Inflammatory macrophage (primary cell): ENCODE measurements around the gene ABCB6.
"Not testable (repeated sequence)": the region's sequence is repeated elsewhere in the genome, so short reads cannot be mapped to it uniquely, and the experiment has no call there.

Source experiments
- DNase-seq, 2 donors: peaks; one replicate each; pipeline ENCODE4 v3.0.0-alpha.2; 2020 to 2022

ABCB6 gene

GRCh38 chr2:219213486-219214071, 5.2 kb downstream of the ABCB6 start:
- no peak for DNase-seq

DNA sequence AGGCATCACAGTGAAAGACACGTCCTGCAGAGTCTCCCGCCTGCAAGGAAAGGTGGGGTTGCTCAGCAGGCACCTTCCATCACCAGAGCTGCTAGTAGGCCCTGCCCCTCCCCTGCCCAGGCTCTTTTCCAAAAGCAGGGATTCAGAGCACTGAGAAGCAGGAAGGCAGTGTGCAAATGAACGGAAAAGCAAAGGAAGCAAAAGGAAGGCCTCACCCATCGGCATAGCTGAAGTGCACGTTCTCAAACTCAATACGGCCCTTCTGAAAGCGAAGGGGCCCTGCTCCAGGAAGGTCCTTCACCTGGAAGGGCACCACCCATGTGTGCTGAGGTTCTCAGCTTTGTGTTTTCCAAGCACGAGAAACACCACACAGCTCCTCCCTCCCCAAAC, 5.7 kb downstream of the ABCB6 start:
- no peak for DNase-seq

GRCh38 chr2:219210886-219211362, 7.8 kb downstream of the ABCB6 start:
- DNase-seq = no peak

DNA sequence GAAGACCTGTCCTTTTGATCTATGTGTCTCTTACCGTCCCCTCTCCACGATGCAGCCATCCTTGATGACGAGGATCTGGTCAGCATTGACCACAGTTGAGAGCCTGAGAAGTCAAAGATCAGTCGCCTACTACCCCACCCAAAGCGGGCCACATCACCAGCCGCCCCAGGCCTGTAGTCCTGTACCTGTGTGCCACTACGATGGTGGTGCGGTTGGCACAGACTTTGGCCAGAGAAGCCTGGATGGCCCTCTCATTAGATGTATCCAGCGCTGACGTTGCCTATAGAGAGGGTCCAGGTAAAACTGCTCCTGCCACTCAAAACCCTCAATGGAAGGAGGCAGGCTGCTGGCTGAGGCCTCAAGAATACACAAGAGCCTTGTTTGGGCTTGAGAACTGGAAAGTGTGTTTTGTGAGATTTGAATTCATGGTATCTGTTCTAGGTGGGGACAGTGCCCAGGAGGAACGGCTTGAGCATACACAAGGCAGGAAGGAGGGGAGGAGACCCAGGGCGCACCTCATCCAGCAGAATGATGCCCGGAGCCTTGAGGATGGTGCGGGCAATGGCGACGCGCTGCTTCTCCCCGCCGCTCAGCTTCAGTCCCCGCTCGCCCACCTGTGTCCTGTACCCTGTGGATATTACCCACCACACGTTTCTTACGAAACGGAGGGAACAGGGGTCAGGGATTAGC, 8.4 kb downstream of the ABCB6 start:
- DNase-seq = no peak

DNA sequence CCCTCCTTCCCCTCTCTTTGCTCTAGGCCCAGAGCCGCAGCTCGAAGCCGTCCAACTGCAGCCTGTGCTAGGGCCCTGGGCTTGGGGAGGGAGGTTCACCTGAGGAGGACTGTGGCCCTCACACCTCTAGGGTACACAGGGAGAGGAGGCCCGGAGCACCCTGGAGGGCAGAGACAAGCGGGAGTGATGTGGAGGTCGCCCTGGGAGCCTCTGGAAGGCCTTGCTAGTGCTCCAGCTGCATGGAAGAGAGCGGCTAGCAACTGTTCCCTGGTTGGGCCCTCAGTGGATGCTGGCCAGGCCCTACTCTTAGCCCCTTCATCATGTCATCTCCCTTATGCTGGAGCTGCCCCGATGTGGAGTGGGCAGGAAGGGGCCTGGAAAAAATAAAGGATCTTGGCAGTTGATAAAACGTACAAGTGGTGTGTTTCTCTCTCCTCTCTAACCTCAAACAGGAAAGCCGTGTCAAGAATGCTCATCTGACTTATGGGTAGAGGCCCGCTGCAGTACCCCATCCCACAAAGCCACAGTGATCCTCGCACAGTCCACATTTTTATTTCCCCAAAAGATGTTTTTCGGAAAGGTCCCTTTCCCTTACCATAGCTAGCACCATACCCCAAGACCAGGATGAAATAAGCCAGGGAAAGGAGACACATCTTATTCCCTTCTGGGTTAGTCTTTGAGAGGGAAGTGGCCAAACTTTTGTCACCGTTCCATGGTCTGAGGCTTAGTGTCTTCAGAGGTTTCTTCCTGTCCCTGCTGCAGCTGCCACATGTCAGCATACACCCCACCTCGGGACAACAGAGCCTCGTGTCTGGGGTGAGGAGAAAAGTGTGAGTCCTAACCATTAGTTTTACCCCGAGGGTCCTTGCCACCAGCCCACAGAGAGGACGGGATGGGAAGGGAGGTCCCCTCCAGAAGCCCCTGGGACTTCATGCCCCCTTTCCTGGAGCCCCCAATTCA, 9.2 kb downstream of the ABCB6 start:
- DNase-seq = no peak

- DNase-seq = no peak
These were observed 10.6 kb downstream of the ABCB6 start for GRCh38 chr2:219207884-219208740.

DNA sequence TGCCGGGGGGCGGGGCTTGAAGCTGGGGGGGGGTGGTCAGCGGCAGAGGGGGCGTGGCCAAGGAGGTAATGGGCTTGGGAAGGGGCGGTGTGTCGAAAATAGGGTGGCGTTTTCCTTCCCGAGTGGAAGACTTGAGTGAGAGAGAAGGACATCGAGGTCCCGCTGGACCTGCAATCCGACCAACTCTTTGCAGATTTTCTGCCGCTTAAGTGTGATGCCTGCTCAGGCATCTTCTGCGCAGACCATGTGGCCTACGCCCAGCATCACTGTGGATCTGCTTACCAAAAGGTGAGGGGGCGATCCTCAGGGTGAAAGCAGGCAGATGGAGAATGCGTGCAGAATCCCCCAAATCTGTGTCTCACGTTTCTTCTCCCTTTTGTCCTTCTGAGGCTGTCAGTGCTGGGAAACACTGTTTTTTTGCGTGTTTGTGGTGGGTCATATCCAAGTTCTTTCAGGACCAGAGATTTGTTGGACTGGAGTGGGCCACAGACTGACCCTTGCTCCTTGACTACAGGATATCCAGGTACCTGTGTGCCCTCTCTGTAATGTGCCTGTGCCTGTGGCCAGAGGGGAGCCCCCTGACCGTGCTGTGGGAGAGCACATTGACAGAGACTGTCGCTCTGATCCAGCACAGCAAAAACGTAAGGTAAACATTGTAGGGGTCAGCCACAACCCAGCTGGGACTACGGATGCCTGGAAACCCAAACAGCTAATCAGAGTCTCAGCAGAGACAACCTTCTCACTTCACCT, 11.4 kb downstream of the ABCB6 start:
- DNase-seq = no peak

DNA sequence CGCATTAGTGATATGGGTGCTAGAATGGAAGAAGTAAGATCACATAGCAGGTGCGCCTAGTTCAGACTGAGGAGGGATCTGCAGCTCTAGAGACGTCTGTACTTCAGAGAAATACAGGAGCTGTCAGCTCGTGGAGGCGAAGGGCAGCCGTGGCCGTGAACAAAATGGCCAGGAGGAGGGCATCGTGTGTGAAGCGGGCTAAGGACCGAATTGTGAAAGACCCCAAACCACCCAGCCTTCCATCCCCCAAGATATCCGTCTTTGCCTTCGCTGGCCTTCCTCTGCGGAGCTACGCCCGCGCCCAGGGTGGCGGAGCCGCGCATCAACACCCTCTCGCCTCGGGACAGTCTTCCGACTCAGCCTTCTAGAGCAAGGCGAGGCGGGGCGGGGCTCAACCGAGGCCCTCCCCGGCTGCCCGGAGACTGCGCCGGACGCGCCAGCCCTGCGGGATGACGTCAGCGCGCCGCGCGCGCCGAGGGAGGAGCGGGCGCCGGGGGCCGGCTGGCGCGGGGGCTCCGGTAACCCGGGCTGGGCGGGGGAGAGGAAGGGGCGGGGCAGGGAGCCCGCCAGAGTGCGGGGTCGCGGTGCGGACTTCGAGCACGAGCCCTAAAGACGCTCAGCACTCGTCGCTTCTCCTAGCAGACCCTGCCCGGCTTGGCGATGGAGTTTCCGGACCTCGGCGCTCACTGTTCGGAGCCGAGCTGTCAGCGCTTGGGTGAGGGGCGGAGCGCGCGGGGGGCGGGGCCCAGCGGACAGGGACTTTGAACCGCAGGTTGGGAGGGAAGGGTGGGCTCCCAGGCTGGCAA, 12.2 kb downstream of the ABCB6 start, which contains the start of gene ZFAND2B:
TSS of gene ZFAND2B (plus strand) at position 455 of the 806 bp plus-strand sequence. CDS start at position 661, 206 bp downstream.
- DNase-seq = peak; percentile 93 to 96

- no peak for DNase-seq
These were observed 12.8 kb downstream of the ABCB6 start for GRCh38 chr2:219205981-219206327.

DNA sequence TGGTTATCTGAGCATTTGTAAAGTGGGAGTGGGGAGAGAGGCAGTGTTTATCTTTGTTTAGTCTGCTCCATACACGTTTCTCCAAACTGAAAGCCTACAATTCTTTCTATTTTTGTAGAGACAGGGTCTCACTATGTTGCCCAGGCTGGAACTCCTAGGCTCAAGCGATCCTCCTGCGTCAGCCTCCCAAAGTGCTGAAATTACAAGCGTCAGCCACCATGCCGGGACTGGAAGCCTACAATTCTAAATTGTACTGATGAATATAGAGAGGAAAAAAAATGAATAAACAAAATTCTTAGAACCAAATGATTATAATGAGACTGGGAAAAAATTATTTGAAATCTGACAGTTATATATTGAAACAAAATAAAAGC, 13.6 kb downstream of the ABCB6 start:
- no peak for DNase-seq

- no peak for DNase-seq
These were observed 14.2 kb downstream of the ABCB6 start for GRCh38 chr2:219204425-219205164.

- not testable (repeated sequence) for DNase-seq
These were observed 17.4 kb downstream of the ABCB6 start for GRCh38 chr2:219201331-219201730.

GRCh38 chr2:219200502-219201326, 18.0 kb downstream of the ABCB6 start:
- not testable (repeated sequence) for DNase-seq

DNA sequence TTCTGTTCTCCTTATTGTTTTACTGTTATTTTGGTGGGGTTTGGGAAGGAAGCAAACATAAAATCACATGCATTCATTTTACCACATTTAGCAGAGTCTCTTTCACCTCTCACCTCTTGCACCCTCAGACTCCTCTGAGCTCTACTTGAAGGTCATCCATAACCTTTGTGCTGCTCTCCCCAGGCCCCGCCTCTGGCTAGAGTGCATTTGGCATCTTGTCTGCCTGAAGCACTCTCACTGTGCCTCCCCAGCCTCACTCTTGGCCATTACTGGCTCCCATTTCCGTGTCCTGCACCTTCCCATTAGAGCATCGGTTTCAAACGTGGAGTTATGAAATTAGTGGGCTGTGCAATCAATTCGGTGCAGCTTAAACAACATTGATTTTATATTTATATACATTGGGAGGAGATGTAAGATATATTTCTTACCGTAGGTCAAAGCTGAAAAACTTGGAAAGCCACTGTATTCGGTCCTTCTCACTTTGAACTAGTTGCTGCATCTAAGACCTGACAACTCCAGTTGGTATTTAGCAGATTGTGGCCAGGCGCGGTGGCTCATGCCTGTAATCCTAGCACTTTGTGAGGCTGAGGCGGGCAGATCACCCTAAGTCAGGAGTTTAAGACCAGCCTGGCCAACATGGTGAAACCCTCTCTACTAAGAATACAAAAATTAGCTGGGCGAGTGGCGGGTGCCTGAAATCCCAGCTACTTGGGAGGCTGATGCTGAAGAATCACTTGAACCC, 19.1 kb downstream of the ABCB6 start:
- no peak for DNase-seq

GRCh38 chr2:219198974-219199373, 19.8 kb downstream of the ABCB6 start:
- no peak for DNase-seq

GRCh38 chr2:219197388-219197787, 21.4 kb downstream of the ABCB6 start:
- DNase-seq = no peak

DNA sequence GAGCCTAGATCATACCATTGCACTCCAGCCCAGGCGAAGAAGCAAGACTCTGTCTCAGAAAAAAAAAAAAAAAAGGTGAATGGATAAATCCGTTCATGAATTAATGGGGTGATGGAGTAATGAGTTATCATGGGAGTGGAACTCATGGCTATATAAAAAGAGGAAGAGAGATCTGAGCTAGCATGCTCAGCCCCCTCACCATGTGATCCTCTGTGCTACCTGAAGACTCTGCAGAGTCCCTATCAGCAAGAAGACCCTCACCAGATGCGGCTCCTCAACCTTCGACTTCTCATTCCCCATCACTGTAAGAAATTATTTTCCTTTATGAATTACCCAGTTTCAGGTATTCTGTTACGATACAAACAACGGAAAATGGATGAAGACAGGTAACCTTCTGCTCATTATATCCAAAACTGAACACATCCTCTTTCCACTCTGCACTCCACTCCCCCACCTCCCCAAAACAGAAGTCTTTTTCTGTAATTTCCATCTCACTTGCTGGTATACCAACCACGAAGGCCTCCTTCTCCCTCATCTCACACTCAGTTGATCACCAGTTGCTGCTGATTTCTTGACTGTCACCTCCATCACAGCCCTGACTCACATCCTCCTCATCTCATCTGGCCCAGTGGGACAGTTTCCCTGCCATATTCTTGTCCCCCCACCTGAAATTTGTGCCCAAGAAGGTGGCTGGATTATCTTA, 31.9 kb downstream of the ABCB6 start:
- DNase-seq = no peak

DNA sequence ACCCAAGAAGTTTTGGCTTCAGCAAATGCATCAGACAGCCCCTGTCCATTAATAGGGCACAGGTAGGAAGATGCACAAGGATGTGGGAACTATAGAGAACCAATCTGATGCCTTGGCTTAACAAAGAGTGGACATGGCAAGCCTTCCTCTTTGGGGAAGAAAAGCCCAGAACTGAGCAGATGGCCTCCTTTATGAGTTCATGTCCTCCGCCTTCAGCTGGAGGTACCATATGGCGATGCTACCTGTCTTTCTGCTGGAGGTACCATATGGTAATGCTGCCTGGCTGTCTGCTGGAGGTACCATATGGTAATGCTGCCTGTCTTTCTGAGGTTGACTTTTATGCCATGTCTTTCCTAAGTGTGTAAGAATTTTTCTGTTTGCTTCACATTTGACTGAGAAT, 34.6 kb downstream of the ABCB6 start:
- DNase-seq = no peak
